ENCODE measurements around the gene SPAM1.
"Not testable (repeated sequence)": the region's sequence is repeated elsewhere in the genome, so short reads cannot be mapped to it uniquely, and the experiment has no call there.

The SPAM1 gene

DNA sequence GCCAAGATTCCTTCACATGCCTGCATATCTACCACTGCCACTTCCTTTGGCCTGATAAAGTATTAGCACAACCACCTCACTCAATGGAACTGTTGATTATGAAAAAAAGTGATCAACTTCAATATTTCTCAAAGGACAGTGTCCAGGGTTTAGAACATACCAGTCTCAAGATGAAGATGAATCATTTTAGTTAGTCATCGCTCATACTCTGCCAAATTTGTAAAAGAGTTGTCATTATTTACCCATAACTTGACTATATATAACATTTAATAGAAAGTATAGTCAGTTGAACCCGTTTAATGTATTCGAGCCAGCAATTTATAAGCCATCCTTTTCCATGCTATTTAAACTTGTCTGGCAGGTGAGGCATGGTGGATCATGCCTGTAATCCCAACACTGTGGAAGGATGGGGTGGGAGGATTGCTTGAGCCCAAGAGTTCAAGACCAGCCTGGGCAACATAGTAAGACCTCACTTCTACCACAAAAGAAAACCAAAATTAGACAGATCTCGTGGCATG is 33.2 kb downstream of the SPAM1 start:
- DNase-seq: no peak

DNA sequence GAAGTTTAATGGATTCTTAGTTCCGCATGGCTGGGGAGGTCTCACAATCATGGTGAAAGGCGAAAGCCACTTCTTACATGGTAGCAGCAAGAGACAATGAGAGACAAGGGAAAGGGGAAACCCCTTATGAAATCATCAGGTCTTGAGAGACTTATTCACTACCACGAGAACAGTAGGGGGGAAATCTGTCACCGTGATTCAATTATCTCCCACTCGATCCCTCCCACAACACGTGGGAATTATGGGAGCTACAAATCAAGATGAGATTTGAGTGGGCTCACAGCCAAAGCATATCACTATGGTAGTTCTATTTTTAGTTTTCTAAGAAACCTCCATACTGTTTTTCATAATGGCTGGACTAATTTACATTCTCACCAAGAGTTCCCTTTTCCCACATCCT is 36.7 kb downstream of the SPAM1 start:
- no peak for DNase-seq

DNA sequence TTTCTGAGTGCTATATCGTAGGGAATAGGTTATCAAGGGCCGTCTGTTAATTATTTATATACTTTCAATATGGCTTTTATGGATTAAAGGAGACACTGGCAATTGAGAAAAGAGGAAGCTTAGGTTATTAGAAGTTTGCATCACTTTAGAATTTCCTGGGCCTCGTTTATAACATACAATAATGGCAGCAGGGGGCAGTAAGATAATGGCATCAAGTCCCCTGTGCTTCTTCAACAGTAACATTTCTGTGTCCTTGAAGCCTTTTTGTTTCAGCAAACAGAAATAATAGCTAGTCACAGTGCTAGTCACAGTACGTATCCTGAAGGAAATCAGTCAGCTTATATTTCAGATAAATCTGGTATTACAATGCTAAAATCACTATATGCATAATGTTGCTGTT is 41.9 kb downstream of the SPAM1 start:
- peak; percentile 6 for DNase-seq

DNA sequence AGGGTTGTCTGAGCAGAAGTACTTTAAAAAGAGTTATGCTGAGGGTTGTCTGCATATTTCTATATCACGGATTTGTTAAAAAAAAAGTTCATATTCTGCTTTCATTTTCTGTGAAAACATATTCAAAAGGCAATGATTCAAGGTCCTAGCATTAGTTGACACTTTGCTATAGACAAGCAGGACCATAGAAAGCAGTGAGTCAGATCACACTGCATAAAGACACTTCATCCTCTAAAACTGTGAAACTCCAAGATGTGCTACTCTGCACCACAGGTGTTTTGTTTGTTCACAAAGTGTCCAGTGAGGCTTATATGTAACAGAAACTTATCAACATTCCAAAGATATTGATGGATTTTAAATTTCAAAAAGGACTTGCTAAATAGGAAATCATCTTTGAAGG is 47.0 kb downstream of the SPAM1 start:
- DNase-seq: no peak

DNA sequence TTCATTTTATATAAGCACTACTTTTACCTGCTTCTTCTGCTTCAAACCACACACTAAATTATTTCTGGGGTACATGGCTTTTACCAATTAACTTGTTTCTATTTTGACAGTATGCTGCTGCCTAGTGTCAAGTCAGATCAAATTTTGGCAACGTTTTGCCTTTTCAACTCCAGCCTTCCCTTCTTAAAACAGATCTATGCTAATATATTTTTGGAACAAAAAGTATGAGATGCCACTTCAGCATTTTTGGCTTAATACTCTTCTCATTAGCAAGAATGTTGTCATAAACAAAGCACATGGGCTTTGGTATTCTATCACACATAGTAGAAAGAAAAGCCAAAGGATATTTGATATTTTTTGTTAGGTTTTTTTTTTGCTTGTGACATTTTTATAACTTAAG is 47.8 kb downstream of the SPAM1 start:
- DNase-seq: no peak

DNA sequence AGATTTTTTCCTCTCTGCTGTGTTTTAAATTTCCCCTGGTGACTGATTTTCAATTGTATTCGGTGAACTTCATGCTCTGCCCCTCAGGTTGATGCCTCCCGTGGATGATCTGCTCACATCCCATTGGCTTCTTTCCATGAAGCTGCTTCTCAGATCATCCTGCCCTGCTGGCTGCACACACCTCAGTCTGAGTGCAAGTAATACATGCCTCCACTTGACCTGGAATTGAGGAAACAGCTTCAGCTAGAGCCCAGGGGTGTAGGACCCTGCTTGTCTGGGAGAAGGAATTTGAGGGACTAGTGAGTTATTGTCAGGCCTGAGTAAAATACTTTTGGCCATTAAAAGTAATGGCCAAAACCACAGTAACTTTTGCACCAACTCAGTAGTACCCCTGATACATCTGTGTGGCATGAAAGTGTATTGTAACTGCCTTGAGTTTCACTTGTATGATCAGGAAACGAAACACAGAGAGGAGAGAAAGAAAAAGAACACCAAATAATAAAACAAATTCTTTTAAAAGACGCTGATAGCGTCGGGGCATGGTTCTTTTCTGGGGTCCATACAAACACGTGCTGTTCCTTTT is 49.4 kb downstream of the SPAM1 start:
- DNase-seq: no peak

DNA sequence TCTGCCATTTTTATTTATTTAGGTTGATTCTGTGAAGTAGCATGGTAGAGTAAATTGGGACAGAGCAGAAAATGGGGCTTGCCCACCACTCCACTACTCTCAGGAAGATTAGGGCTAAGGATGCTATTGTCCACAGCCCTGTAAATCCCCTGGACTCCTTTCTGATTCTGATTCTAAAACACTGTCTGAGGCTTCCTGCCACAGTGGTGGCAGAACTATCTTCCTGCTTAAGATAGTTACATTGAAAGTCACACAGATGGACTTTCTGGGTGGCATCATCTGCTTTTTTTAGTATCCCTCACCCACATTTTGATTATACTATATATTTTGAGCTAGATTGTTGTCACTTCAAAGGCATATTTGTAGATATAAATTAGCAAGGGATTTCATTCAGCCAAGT is 50.0 kb downstream of the SPAM1 start:
- DNase-seq: no peak

DNA sequence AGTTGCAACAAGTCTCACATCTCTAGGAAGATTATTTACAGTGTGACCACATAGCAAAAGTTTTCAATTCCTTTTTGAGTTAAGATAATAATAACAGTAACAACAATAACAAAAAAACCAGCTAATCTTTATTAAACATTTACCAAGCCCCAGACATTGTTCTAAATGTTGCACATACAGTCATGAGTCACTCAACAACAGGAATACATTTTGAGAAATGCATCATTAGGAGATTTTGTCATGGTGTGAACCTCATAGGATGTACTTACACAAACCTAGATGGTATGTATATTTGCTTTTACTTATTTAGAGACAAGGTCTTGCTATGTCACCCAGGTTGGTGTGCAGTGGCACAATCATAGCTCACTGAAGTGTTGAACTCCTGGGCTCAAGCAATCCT is 52.0 kb downstream of the SPAM1 start:
- DNase-seq: no peak

DNA sequence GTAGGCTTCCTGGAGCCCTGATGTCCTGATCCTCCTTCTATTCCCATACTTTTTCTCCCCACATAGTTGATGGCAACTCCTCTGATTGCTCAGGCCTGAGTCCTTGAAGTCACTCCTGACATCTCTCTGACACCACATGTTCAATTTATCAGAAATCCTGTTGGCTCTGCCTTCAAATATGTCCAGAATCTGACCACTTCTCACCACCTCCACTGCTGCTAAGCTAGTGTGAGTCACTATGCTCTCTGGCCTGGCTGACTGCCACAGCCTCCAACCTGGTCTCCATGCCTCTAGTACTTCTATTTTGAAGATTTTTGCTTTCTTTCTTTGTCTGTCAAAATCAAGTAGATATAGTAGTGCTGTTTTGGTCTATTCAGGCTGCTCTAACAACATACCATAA is 54.8 kb downstream of the SPAM1 start:
- no peak for DNase-seq

DNA sequence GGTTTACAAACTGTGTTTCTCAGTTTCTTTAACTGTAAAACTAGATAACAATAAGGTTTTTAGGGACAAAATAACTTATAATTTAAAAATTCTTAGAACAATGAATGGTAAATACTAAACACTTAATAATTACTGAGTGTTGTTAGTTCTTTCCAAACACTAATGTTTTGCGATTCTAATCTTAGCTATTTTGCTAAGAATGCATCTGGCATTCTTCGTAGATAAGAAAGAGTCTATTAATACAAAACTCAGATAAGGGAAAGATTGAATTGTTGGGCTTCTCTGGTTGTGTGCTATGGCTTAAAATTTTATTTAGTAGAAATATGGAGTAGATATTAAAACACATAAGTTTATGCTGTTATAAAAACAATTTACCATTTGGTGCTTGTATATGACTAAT is 62.4 kb downstream of the SPAM1 start:
- DNase-seq: no peak

DNA sequence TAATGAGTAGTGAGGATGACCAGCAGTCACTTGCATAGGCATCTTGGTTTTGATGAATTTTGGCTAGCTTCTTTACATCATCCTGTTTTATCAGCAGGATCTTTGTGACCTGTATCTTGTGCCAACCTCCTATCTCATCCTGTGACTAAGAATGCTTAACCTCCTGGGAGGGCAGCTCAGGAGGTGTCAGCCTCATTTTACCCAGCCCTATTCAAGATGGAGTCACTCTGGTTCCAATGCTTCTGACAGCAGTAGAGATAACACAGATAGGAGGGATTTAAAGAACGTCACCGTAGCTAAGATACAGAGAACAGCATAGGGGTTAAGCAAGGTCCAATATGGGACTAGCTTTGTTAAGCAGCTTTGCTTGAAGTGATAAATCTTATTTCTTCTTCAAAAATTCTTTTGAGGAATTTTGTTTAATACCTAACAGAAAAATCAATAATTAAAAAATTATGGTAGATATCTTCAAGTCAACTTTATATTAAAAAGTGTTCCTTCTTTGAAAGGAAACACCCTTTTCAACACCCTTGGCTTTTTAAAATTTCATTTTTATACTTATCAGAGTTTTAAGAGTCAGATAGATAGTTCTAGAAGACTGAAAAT is 68.0 kb downstream of the SPAM1 start:
- no peak for DNase-seq

DNA sequence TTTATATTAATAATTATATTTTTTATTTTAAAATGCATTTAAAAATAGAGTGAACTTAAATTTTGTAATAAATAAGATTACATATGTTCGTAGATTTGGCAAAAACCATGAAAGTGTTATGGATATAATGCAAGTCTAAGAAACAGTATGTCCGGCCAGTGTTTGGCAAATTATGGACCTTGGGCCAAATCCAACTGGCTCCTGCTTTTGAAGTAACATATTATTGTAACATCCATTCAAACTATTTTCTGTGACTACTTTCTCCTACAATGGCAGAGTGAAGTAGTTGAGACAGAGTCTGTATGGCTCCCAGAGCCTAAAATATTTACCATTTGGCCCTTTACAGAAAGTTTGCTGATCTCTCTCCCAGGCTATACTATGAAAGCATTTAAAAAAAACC is 69.0 kb downstream of the SPAM1 start:
- DNase-seq: no peak

DNA sequence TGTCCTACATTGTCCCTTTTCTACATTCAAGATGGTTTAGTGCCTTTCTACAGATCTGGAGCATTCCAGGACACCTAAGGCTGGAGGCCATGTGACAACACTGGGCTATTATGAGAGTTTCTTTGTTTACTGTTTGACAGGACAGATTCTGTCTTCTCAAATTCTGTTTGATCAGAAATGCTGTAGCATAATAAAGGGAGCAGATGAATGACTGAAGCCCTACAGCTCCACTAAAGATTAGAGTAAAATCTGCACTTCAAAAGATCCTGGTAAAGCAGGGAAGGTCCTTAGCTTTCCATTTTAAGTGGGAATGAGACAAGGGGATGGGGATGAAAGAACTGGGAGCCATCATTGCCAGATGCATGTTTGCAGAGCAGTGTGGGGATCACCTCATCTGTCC is 69.4 kb downstream of the SPAM1 start:
- no peak for DNase-seq

DNA sequence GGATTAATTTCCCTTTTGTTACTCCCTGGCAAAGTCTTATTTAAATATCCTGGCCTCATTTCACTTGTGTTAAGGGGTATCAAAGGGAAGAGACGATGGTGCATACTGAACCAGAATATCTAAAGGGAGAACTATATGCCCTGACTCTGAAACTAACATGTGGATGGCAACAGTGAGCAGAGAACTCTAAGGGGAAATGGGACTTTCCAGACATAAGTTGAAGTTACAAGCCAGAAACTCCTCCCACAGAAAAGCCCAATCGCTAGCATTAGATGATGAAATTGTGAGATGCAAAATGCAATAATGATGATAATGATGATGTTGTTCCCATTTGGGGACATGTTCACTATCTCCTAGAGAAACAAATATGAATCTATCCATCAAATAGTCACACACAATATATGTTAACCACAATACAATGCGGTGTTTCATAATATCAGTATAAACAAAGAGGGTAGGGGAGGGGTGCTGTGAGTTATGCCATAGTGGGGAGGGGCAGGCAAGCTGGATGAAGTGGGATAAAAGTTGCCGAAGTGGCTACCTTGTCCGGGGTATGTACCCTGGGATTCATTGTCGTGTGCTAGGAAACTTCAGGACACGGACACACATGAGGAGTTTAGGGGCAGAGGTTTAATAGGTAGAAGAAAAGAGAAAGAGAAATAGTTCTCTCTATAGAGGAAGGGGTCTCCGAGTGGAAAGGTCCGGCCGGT is 70.7 kb downstream of the SPAM1 start:
- DNase-seq: no peak

DNA sequence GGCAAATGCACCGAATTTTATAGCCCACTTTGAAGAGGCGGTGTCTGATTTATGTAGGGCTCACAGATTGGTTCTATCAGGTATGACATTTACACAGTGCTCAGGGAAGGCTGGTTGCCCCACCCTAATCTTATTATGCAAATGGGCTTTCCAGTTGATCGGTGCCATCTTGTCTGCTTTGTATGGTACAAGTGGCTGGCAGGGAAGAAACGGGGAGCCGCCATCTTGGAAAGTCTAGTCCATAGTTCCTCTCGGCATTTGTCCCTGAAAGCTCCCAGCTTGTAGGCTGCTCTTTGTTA is 71.2 kb downstream of the SPAM1 start:
- no peak for DNase-seq

DNA sequence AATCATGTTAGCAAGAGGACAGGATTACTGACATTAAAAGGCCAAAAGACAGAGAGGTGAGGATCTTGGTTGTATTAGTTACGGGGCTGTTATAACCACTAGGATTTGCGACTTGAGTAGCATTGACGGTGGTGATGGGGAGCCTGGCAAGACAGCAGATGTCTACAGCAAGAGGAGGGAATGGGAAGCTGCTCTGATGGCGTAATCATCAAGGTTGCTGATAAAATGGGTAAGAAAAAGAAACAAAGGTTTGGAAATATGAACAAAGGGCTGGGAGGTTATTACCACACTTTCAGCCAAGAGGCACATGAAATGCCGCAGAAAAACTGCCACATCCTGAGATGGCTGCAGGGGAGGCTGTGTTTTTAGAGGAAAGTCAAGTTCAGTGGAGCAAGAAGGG is 73.9 kb downstream of the SPAM1 start:
- no peak for DNase-seq

DNA sequence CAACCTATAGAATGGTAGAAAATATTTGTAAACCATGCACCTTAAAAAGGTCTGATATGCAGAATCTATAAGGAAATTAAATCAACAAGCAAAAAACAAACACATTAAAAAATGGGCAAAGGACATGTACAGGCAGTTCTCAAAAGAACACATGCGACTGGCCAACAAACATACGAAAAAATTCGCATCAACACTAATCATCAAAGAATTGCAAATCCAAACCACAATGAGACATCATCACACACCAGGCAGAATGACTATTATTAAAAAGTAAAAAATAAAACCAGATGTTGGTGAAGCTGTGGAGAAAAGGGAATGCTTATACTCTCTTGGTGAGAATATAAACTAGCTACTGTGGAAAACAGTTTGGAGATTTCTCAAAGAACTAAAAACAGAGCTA is 74.7 kb downstream of the SPAM1 start:
- no peak for DNase-seq

DNA sequence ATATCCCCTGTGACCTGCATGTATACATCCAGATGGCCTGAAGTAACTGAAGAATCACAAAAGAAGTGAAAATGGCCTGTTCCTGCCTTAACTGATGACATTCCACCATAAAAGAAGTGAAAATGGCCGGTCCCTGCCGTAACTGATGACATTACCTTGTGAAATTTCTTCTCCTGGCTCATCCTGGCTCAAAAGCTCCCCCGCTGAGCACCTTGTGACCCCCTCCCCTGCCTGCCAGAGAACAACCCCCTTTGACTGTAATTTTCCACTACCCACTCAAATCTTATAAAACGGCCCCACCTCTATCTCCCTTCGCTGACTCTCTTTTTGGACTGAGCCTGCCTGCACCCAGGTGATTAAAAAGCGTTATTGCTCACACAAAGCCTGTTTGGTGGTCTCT is 83.3 kb downstream of the SPAM1 start:
- not testable (repeated sequence) for DNase-seq

DNA sequence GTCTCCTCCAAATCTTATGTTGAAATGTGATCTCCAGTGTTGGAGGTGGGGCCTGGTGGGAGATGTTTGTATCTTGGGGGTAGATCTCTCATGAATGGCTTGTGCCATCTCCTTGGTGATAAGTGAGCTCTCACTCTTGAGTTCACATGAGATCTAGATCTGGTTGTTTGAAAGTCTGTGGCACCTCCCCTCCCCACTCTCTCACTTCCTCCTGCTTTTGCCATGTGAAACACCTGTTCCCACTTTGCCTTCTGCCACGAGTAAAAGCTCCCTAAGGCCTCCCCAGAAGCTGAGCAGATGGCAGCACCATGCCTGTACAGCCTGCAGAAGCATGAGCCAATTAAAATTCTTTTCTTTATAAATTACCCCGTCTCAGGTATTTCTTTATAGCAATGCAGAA is 84.3 kb downstream of the SPAM1 start:
- no peak for DNase-seq
